RKO (cell line): ENCODE data around the gene ANKRD11.

Experiments
- DNase-seq: peaks from one replicate; pipeline ENCODE4 v3.0.0-alpha.2; 2016; ENCODE audit warnings: low spot score

Gene ANKRD11

DNA sequence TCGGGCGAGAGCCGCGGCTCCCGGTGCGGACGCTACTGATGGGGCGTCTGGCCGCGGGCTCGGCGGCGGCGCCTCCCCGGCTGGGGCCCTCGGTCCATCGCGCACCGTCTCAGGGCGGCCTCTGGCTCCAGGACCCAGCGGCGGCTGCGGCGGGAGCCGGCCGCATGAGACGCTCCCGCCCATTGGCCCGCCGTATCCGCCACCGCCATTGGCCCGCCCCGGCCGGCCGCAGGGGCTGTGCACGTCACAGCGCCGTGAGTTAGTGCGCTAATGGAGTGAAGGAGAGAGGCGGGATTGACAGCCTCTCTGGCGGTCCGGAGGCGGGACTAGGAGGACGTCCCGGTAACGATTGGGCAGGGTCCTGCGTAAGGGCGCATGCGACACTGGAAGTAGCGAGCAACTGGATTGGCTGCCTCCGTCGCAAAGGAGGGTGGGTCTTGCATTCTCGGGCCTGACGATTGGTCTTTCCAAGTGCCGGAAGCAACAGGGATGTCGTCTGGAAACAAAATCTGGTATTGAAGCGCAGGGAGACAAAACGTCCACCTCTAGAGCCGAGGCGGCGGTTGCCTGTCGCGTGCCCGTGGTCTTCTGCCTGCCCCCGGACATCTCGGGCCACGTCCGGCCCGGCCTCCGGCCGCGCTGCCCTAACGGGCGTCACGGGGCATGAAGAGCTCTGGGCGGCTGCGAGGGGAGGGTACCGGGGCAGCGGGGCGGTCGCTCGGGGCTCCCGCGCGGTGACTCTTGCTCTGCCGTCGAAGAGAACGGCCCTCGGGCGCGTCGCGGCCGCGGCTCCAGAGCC is at the start of gene ANKRD11:
TSS of gene ANKRD11 (minus strand) at position 123 of the 799 bp plus-strand sequence. CDS start 173,542 bp downstream, outside the sequence.
- DNase-seq = peak; percentile 100

DNA sequence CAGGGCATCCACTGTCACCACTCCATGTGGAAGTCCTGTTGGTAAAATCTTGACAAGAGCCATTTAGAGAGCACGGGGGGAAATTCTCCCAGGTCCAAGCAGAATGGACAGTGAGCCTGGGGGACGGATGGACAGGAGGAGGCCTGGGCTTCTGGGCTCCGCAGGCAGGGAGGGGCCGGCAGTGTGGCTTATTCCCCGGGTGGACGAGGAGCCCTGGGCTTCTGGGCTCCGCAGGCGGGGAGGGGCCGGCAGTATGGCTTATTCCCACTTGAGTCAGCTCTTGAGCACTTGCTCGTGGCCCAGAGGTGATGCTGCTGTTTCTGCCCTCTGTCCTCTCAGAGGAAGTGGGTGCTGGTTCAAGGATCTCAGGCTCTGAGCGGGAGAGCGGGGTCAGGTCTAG is 47.9 kb upstream of the ANKRD11 start:
- DNase-seq = no peak

DNA sequence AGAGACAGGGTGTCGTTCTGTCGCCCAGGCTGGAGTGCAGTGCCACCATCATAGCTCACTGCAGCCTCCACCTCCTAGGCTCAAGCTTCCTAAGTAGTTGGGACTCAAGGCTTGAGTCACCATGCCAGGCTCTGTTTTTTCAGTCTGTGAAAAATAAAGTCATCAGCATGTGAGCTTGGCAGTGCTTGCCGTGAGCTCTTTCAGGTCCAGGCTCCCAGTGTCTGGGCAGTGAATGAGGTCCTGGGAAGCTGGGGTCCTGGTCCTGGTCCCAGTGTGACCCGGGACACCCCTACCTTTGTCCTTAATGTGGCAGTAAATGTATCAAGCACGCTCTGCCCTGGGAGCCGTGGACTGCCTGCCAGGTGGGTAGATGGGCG is 47.2 kb upstream of the ANKRD11 start:
- no peak for DNase-seq

DNA sequence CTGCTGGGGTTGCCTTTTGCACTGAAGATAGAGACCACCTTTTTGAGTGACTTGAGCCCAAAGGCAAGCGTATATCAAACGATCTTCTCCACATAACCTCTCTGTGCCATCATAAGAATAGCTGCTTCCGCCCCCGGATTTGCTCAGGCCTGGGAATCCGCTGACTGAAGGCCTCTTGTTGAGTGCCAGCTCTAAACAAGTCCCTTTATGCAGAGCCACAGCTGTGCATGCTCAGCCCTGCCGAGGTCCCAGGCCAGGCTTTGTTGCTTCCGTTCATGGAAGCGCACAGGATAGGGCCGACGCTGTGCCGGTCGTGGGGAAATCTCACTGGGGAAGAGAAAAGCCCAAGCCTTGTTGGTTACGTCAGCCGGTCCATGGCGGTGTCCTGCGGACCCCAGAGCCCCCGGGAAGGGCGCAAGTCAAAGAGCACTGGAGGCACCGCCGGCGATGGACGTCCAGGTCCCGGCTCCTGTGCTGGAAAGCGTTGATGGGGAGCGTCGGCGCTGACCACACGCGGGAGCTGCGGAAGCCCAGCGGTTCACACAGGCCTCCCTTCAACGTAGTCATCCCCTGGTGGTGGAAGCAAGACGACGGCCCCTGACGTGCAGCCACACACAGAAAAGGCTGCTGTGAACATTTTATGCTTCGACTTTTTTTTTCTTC is 46.7 kb upstream of the ANKRD11 start:
- no peak for DNase-seq

DNA sequence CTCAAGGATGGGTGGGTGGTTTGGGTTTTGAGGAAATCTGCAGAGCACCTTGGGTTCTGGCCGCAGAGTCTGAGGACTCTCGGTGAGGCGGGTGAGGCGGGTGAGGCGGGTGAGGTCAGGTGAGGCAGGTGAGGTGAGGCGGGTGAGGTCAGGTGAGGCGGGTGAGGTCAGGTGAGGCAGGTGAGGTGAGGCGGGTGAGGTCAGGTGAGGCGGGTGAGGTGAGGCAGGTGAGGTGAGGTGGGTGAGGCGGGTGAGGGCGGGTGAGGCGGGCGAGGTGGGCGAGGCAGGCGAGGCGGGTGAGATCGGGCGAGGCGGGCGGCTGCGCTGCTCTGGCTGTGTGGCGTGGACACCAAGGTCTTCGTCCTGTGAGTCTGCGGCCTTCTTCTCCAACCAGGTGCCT is 46.0 kb upstream of the ANKRD11 start:
- DNase-seq = no peak

DNA sequence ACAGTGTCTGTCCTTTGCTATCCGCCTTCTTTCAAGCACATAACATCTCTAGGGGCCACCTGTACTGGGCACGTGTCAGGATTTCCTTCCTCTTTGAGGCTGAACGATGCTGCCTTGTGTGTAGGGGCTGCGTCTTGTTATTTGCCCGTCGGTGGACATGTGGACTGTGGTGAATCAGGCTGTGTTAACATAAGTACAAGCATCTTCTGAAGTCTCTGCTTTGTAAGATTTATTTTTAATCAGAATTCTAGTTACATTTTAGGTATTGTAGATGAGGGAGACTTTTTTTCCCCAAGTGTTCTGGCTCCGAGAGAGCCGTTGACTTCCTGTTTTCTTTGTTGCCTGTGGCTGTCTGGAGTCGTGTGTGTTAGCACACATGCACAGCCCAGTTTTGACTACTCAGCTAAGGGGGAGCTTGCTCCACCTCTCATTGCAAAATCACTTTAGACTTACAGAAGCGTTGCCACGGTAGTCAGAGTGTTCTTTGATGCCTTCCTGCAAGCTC is 43.9 kb upstream of the ANKRD11 start:
- no peak for DNase-seq

DNA sequence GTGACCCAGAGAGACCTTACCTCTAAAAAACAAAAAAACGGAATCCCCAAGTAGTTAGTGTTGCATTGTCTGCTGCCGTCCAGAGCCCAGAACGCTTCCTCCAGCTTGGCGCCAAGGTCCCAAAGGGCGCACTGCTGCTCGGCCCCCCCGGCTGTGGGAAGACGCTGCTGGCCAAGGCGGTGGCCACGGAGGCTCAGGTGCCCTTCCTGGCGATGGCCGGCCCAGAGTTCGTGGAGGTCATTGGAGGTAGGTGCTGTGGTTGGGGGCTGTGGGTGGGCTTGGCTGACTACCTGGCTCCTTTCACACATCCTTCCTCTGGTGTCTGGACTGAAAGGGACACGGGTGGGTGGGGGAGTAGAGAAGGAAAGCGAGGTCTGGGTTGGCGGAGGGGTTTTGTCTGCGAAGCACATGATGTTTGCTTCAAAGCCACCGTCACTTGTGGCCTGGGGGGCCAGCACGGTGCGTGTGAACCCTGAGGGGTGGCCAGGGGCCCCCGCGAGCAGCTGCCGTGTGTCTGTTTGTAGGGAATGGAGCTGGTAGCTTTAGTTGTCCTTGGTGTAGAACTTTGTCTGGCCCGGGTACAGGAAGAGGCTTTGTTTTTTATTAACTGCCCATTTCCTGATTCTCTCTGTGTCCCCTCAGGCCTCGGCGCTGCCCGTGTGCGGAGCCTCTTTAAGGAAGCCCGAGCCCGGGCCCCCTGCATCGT is 41.6 kb upstream of the ANKRD11 start:
- no peak for DNase-seq

DNA sequence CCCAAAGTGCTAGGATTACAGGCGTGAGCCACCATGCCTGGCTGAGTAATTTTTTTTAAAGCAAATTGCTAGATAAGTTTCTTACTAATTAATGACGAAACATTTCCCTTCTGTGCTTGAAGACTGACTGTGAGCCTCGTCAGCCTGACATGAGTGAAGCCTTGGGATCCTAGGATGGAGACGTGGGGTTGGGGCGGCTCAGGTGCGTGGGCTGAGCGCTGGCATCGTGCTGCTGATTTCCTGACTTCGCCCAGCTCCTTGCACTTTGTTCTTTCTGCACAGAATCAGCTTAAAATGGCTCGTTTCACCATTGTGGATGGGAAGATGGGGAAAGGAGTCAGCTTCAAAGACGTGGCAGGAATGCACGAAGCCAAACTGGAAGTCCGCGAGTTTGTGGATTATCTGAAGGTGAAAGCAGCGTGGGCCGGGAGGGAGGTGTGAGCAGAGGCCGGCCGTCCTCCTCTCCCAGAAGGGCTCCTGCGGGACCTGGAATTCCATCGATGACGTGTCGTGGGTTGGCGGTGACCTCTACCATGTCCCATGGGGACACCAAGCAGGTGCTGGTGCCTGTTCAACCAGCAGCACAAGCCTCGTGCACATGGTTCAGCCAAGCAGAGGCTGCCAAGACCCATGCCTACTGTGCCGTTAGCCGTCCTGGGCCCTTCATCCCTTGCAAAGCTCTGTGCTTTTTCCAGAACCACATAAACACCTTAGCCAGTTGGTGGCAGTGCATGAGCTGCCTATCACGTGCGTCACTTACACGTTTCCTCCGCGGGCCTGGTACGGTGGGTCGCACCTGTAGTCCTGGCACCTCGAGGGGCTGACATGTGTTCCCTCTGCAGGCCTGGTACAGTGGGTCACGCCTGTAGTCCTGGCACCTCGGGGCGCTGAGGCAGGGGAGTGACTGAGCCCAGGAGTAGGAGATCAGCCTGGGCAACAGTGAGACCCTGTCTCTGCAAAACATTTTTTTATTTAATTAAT is 40.3 kb upstream of the ANKRD11 start:
- no peak for DNase-seq

DNA sequence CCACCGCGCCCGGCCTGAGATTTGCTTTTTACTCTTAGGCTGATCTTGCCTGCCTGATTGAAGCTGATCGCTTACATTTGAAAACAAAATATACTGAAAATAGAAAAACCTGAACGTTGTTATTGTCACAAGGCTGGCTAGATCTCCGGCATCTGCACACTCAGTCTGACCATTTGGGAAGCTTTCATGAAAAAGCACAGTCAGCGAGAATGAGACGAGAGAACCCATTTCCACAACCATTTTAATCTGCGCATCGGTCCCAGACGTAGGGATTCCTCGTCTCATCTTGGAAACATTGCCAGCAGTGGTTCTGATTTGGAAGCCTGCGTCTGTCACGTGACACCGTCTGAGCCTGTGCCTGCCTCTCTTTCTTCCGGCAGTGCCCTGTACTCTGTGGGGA is 38.7 kb upstream of the ANKRD11 start:
- no peak for DNase-seq

DNA sequence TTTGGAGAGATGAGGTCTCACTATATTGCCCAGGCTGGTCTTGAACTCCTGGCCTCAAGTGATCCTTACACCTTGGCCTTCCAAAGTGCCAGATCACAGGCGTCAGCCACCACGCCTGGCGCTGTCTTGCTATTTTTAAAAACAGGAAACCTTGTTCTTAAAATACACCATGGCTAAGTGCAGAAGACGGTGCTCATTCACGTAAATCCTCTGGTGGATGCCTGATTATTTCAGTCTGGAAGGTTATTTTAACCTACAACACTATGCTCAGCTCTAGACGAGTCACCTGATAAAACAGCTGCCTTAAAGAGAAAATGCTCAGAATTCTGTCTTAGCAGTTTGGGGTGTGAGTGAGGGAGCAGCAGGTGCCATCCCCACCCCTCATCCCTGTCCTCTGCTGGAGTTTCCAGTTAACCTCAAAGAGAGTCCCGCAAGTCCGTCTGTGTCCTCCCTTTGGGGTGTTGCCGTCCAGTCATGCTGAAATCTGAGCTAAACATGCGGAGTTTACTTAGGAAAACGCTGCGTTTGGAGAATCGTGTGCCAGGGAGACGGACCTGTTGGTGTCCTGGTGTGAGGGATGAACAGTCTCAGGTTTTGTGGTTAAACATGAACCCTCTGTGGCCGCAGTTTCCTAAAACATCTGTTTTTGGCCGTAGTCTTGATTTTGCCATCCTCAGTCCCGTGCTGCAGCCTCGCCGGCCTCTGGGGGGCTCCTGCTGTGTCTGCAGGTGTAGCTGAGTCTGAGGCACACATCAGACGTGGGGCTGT is 35.0 kb upstream of the ANKRD11 start:
- no peak for DNase-seq

DNA sequence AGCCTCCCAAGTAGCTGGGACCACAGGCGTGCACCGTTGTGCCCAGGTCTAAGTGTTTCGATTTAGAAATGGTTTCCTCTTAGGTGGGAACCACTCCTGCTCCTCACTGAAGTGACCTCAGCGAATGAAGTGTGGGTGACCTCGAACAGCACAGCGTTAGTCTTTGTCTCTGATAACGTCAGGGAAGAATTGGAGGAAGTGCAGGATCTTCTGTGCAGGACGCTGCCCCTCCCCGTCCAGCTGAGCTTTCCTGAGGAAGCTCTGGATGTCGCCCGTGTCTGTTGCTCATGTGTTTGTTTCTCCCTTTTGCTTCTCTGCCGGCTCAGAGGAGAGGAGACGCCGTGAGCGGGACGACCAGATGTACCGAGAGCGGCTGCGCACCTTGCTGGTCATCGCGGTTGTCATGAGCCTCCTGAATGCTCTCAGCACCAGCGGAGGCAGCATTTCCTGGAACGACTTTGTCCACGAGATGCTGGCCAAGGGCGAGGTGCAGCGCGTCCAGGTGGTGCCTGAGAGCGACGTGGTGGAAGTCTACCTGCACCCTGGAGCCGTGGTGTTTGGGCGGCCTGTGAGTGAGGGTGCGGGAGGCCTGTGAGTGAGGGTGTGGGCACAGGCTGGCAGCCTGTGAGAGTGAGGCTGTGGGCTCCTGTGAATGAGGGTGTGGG is 33.5 kb upstream of the ANKRD11 start:
- no peak for DNase-seq

DNA sequence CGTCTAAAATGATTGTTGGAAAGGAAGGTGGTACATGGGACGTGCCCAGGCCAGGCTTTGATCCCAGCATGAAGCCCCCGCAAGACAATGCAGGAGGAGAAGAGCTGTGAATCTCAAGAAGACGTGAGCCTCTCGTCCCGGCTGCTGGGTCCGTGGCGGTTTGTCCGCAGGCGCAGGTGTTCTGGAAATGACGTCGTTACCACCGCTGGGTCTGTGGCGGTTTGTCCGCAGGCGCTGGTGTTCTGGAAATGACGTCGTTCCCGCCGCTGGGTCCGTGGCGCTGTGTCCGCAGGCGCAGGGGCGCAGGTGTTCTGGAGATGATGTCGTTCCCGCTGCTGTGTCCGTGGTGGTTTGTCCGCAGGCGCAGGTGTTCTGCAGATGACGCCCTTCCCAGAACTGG is 31.9 kb upstream of the ANKRD11 start:
- DNase-seq = no peak

DNA sequence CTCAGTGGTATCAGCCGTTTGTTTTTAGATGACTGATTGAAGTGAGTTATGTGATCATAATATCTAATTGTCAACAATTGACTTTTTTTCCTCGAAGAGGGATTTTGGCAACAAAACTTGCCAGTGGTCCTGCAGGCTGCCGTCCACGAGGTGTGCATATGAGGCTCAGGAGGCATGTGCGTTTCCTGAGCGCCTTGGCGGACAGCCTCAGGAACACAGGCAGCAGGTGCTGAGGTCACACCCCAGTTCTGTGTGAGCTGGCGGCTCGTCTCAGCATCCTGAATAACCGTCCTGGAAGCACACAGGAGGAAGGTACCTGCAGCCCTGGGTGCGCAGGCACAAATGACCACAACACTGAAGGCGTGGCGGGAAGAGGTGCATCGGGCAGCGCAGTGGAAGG is 29.5 kb upstream of the ANKRD11 start:
- no peak for DNase-seq

DNA sequence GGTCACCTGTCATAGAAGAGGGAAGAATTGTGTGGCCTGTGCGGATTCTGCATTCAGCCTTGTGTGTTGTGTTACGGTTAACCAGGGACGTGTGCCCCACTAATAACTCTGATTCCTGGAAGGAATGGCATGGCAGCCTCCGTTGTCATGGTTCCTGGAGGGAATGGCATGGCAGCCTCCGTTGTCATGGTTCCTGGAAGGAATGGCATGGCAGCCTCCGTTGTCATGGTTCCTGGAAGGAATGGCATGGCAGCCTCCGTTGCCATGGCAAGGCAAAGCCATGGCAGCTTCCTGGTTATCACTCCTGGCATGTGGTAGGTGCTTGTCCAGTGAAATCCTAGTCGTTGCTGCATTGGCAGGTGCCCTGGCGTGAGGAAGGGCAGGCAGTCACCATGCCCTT is 26.8 kb upstream of the ANKRD11 start:
- DNase-seq = no peak

DNA sequence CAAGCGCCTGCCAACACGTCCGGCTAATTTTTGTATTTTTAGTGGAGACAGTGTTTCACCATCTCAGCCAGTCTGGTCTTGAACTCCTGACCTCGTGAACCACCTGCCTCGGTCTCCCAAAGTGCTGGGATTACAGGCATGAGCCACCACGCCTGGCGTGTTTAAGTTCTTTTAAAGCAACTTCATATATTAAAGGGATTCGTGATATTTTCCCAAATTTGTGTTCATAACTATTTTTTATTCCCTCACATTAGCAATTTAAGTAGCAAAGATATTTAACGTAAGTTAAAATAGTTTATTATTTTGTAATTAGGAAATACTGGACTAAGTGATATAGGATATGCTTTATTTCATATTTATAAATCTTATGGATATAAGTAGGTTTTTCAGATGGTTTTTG is 22.1 kb upstream of the ANKRD11 start:
- DNase-seq = no peak

DNA sequence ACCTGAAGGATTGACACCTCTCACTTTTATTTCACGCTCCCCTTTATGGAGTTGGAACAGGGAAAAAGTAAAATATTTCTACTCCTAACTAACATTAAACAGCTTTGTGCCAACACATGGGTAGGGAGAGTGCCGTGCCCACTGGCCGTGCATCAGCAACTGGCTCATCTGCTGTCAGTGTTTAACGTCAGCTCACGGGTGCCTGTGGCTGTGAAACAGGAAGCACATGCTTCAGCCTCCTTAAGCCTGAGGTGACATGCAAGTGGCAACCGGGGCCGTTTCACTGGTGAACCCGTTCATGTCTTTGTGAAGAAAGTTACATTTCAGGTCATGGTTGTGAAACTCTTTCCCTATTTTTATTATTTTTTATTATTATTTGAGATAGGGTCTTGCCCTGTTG is 21.0 kb upstream of the ANKRD11 start:
- DNase-seq = no peak

DNA sequence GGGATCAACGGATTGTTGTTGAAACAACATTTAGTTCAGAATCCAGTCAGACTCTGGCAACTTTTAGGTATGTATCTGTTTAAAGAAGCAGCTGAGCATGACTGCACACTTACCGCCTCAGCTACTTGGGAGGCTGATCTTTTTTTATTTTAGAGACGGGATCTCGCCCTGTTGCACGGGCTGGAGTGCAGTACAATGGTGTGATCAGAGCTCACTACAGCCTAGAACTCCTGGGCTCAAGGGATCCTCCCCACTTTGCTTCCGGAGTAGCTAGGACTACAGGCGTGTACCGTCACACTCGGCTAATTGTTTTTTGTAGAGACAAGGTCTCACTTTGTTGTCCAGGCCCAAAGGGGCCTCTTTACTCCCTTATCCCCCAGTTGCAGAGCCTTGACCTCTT is 20.2 kb upstream of the ANKRD11 start:
- DNase-seq = no peak

DNA sequence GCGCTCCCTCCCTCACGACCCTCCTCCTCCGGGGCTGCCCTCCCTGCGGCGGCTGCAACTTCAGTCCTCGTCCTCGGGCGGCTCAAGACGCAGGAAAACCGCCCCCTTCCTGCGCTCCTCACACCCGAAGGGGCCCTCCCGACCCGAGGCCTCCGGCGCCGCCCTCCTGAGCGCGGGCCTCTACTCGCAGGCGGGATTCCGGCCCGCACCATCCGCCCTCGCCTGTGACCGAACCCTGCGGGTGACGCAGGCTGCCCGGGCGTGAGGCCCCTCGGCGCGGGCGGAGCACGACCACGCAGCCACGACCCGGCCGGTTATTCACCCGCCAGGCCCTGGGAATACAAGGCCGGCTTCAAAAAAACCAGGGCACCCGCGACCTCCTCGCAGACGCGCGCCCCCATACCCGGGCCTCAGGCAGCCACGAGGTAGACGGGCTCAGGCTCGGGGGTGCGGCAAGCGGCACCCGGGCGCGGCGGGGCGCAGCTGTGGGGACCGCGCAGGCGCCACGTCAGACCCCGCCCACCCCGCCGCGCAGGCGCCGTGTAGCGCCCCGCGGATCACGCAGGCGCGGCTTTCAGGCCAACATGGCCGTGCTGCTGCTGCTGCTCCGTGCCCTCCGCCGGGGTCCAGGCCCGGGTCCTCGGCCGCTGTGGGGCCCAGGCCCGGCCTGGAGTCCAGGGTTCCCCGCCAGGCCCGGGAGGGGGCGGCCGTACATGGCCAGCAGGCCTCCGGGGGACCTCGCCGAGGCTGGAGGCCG is 17.7 kb upstream of the ANKRD11 start, which contains the start of gene SPG7:
TSS of gene SPG7 (plus strand) at position 570 of the 757 bp plus-strand sequence. CDS start at position 585, 15 bp downstream.
- peak; percentile 85 for DNase-seq

DNA sequence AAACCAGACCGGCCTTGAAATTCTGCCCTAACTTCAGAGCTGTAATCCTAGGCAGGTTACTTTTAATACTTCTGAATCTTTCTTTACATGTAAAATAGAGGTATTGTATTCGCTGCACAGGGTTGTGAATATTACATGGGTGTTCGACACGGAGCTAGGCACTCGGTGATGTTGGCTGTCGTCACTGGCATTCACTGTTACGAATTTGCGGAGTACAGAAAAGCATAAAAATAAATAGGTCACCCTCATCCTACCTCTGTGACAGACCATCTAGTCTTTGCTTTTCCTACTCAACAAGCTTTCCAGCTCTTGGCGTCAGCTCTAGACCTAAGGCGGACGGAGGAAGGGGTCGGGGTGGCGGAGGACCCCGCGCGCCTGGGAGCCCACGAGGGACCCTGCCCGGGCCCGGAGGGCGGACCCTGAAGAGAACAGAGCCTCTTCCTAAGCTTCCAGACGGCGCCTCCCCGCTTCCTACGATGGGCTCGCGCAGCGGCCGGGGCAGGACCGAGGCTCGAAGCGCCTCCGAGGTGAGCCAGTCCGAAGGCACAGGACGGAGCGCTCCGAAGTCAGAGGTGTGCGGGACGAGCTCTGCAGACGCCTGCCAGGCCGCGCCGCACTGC is 17.0 kb upstream of the ANKRD11 start:
- DNase-seq = peak; percentile 40
